OCI-LY7 (cell line): ENCODE measurements around the gene MYO18B. TPM values are rescaled to one million over a fixed set of nuclear protein-coding genes. Genes with fewer than 3 reads are reported as not detected.

Experiments
- BruUV-seq: library from RNA; stranded (reverse); fragments of 400-500 nt; replicated peaks from 2 replicates; lab custom pipeline; 2021; lab: Mats Ljungman, UMichigan
- CTCF ChIA-PET: fragments of 300-600 bp; sonication (Branson Sonifier 250); formaldehyde crosslinking; loops from one replicate; lab custom pipeline; 2022; ENCODE audit warnings: antibody characterized with exemption; ENCODE audit not compliant: unreplicated experiment; lab: Charles Lee
- POLR2A ChIA-PET: fragments of 300-600 bp; sonication (Branson Sonifier 250); formaldehyde crosslinking; loops from one replicate; lab custom pipeline; 2022; ENCODE audit warnings: antibody characterized with exemption; lab: Charles Lee
- DNase-seq: peaks from one replicate; pipeline ENCODE4 v3.0.0-alpha.2; 2015; ENCODE audit warnings: low spot score
- H2AFZ ChIP-seq: fragments of 200-600 bp; sonication (generic), shearing (Covaris generic); 2 replicates; pipeline ENCODE4 v1.6.1; 2014; ENCODE audit warnings: mild to moderate bottlenecking, antibody characterized with exemption, low read length, moderate library complexity
- H3K27ac ChIP-seq: fragments of 200-600 bp; sonication (generic); 2 replicates; pipeline ENCODE4 v1.5.1; 2014; ENCODE audit warnings: mixed run types, low read depth, mild to moderate bottlenecking, moderate library complexity, low read length, inconsistent platforms; ENCODE audit not compliant: poor library complexity, severe bottlenecking
- H3K36me3 ChIP-seq: fragments of 200-600 bp; sonication (generic); 2 replicates; pipeline ENCODE4 v1.6.1; 2014; ENCODE audit warnings: mild to moderate bottlenecking, antibody characterized with exemption, low read length, moderate library complexity, mixed read lengths; ENCODE audit not compliant: insufficient read depth
- H3K4me1 ChIP-seq: fragments of 200-600 bp; sonication (generic); 2 replicates; pipeline ENCODE4 v1.5.1; 2014; ENCODE audit warnings: mild to moderate bottlenecking, low read length; ENCODE audit not compliant: insufficient read depth, poor library complexity, severe bottlenecking
- H3K4me2 ChIP-seq: fragments of 200-600 bp; sonication (generic); 2 replicates; pipeline ENCODE4 v1.6.1; 2014; ENCODE audit warnings: mild to moderate bottlenecking, low read length
- H3K4me3 ChIP-seq: fragments of 200-600 bp; sonication (generic); 2 replicates; pipeline ENCODE4 v1.5.1; 2014; ENCODE audit warnings: mild to moderate bottlenecking, low read depth, low read length; ENCODE audit not compliant: poor library complexity, severe bottlenecking
- H3K79me2 ChIP-seq: fragments of 200-600 bp; sonication (generic); 2 replicates; pipeline ENCODE4 v1.6.1; 2016; ENCODE audit warnings: low read depth, mild to moderate bottlenecking, low read length, moderate library complexity, mixed read lengths; ENCODE audit not compliant: insufficient read depth
- H3K9me2 ChIP-seq: fragments of 200-600 bp; sonication (generic); 2 replicates; pipeline ENCODE4 v1.6.1; 2016; ENCODE audit warnings: mild to moderate bottlenecking, low read length, mixed read lengths; ENCODE audit not compliant: insufficient read depth
- H3K9me3 ChIP-seq: fragments of 200-600 bp; sonication (generic); 2 replicates; pipeline ENCODE4 v1.6.1; 2014; ENCODE audit warnings: mild to moderate bottlenecking, mixed run types, low read length, mixed read lengths
- H4K20me1 ChIP-seq: fragments of 200-600 bp; sonication (generic); 2 replicates; pipeline ENCODE4 v1.6.1; 2014; ENCODE audit warnings: mild to moderate bottlenecking, antibody characterized with exemption, low read length, moderate library complexity, mixed read lengths; ENCODE audit not compliant: insufficient read depth
- CTCF ChIP-seq: fragments of 200-600 bp; sonication (generic); conservative IDR thresholded peaks from 2 replicates; pipeline ENCODE4 v1.5.1; 2014; ENCODE audit warnings: mild to moderate bottlenecking, antibody characterized with exemption, low read length, moderate library complexity, mixed read lengths
- EZH2phosphoT487 ChIP-seq: fragments of 200-600 bp; sonication (generic); IDR thresholded peaks from 2 replicates; pipeline ENCODE4 v1.6.1; 2018; ENCODE audit warnings: low read depth, borderline replicate concordance, mild to moderate bottlenecking, mixed run types, antibody characterized with exemption, low read length, moderate library complexity, mixed read lengths
- intact Hi-C: fragments of 100-400 bp; cut with micrococcal nuclease; formaldehyde crosslinking; loops from one replicate; pipeline ENCODE4 v1.10.0; 2022; ENCODE audit not compliant: unreplicated experiment
- total RNA-seq, 2 experiments: library from RNA; depleted of rRNA in 1 of 2; stranded (reverse); fragments of >200 nt in 1 of 2; shearing (Covaris generic) in 1 of 2; gene quantifications; 2 replicates each; pipeline ENCODE4 v1.2.3, GENCODE V29; 2014 to 2022

The MYO18B gene
- total RNA-seq, 2 experiments from 2014 or later = not detected

- no TSS peak for BruUV-seq
- intact Hi-C loops = no loop called here
- POLR2A ChIA-PET = interaction anchor here (0.6 to 0.7 kb wide), 2 partner anchors 9 to 1910 kb away, joined by 3 read pairs; no protein-coding TSS in a partner anchor
These were observed 12.7 kb upstream of the MYO18B start for GRCh38 chr22:25729016-25729995.

GRCh38 chr22:25735650-25736049, 6.3 kb upstream of the MYO18B start:
- no peak overlapping the region for H2AFZ ChIP-seq
- DNase-seq = no peak
- no peaks in the 10 kb centered on the region for H3K79me2 ChIP-seq
- H3K4me3 ChIP-seq = no peak overlapping the region
- H4K20me1 ChIP-seq = no peaks in the 10 kb centered on the region
- ChIA-PET CTCF (no interaction called here), POLR2A (no interaction called here)
- no peaks in the 10 kb centered on the region for H3K4me1 ChIP-seq
- H3K9me3 ChIP-seq = no peaks in the 10 kb centered on the region
- no peak overlapping the region for H3K4me2 ChIP-seq
- H3K36me3 ChIP-seq = no peaks in the 10 kb centered on the region
- TF ChIP-seq CTCF = no peak
- no peak for TF ChIP-seq EZH2phosphoT487
- intact Hi-C loops = no loop called here
- no TSS peak for BruUV-seq
- no peaks in the 10 kb centered on the region for H3K9me2 ChIP-seq
- no peak overlapping the region for H3K27ac ChIP-seq

More at GRCh38 chr22:25729016-25729995, 12.7 kb upstream of the MYO18B start:
- Histone ChIP-seq H3K4me3 (no peak overlapping the region), H3K27ac (no peak overlapping the region), H3K9me2 (no peaks in the 10 kb centered on the region), H3K9me3 (no peaks in the 10 kb centered on the region), H3K4me2 (no peak overlapping the region), H3K79me2 (no peaks in the 10 kb centered on the region), H4K20me1 (no peaks in the 10 kb centered on the region), H2AFZ (no peak overlapping the region), H3K36me3 (no peaks in the 10 kb centered on the region), H3K4me1 (no peaks in the 10 kb centered on the region)
- TF ChIP-seq EZH2phosphoT487 = no peak
- TF ChIP-seq CTCF = no peak
- CTCF ChIA-PET = no interaction called here
- no peak for DNase-seq
